ENCODE measurements around the gene SIT1. TPM values are rescaled to one million over a fixed set of nuclear protein-coding genes. Genes with fewer than 3 reads are reported as not detected.

The SIT1 gene
- total RNA-seq, 3 donors from 2014 or later (not counting 1 experiment from before 2014, with no cell fraction given): 1.2 to 1.4 TPM; not detected in 1

- peaks cover 9% of the 10 kb centered on the region for H3K4me1 ChIP-seq (ENCODE audit: control insufficient read depth, insufficient read depth, low read length)
- H3K27ac ChIP-seq (ENCODE audit: low read length): no peak overlapping the region
- no peak overlapping the region for H3K27ac Mint-ChIP-seq
- H3K36me3 ChIP-seq (ENCODE audit: control insufficient read depth, insufficient read depth, low read length): peaks cover 4% of the 10 kb centered on the region
- ATAC-seq: no peak
- intact Hi-C loops (cut with micrococcal nuclease): no loop called here
- H3K27me3 Mint-ChIP-seq (ENCODE audit: low read depth in 2 of 2): no peaks in the 10 kb centered on the region
- 94% methylated on average over 13 of the region's 13 CpGs for WGBS (ENCODE audit: insufficient coverage)
- H3K27me3 ChIP-seq (ENCODE audit: control insufficient read depth, insufficient read depth, low read length): no peaks in the 10 kb centered on the region
- no peaks in the 10 kb centered on the region for H3K9me3 Mint-ChIP-seq
- no peaks in the 10 kb centered on the region for H3K36me3 Mint-ChIP-seq
- H3K9me3 ChIP-seq (ENCODE audit: control insufficient read depth, insufficient read depth, low read length): no peaks in the 10 kb centered on the region
- DNase-seq: no peak
- TF ChIP-seq, protein P1, sequence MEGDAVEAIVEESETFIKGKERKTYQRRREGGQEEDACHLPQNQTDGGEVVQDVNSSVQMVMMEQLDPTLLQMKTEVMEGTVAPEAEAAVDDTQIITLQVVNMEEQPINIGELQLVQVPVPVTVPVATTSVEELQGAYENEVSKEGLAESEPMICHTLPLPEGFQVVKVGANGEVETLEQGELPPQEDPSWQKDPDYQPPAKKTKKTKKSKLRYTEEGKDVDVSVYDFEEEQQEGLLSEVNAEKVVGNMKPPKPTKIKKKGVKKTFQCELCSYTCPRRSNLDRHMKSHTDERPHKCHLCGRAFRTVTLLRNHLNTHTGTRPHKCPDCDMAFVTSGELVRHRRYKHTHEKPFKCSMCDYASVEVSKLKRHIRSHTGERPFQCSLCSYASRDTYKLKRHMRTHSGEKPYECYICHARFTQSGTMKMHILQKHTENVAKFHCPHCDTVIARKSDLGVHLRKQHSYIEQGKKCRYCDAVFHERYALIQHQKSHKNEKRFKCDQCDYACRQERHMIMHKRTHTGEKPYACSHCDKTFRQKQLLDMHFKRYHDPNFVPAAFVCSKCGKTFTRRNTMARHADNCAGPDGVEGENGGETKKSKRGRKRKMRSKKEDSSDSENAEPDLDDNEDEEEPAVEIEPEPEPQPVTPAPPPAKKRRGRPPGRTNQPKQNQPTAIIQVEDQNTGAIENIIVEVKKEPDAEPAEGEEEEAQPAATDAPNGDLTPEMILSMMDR (IDR thresholded peaks at IDR 0.05): no peak
- no peak overlapping the region for H3K4me3 ChIP-seq (ENCODE audit: low read length)
- H3K4me3 Mint-ChIP-seq: no peak overlapping the region
- peaks cover 0 to 10% of the 10 kb centered on the region in 2 donors for H3K4me1 Mint-ChIP-seq
Observed at GRCh38 chr9:35685506-35685905, 34.8 kb upstream of the SIT1 start.

GRCh38 chr9:35684921-35685320, 34.2 kb upstream of the SIT1 start:
- DNase-seq (no peak), ATAC-seq (no peak)
- Mint-ChIP-seq H3K27ac (no peak overlapping the region), H3K9me3 (no peaks in the 10 kb centered on the region), H3K4me1 (peaks cover 0 to 10% of the 10 kb centered on the region in 2 donors), H3K27me3 (ENCODE audit: low read depth in 2 of 2) (no peaks in the 10 kb centered on the region), H3K4me3 (no peak overlapping the region), H3K36me3 (no peaks in the 10 kb centered on the region)
- Histone ChIP-seq H3K36me3 (ENCODE audit: control insufficient read depth, insufficient read depth, low read length) (peaks cover 4% of the 10 kb centered on the region), H3K27ac (ENCODE audit: low read length) (no peak overlapping the region), H3K27me3 (ENCODE audit: control insufficient read depth, insufficient read depth, low read length) (no peaks in the 10 kb centered on the region), H3K9me3 (ENCODE audit: control insufficient read depth, insufficient read depth, low read length) (no peaks in the 10 kb centered on the region), H3K4me1 (ENCODE audit: control insufficient read depth, insufficient read depth, low read length) (peaks cover 4% of the 10 kb centered on the region), H3K4me3 (ENCODE audit: low read length) (no peak overlapping the region)
- WGBS (ENCODE audit: insufficient coverage): 96% methylated on average over 10 of the region's 10 CpGs
- TF ChIP-seq, protein P1 (IDR thresholded peaks at IDR 0.05): no peak
- intact Hi-C loops (cut with micrococcal nuclease): no loop called here

DNA sequence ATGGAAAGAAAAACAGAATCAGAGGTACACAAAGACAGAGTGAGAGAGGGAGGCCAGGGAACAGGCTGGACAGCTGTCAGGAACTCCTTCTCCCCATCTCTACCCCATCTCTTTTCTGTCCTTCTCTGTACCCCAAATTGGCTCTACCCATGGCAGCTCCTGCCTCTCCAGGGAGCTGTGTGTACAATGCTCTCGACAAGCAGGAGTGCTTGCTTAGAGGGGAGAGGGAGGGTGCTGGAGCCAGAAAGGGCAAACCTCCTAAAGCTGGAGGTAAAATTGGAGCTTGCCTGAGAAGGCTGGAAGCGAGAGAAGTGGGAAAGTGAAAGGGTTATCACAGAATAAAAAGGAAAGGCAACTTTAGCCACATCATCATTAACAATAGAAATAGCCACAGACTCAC, 32.6 kb upstream of the SIT1 start:
- H3K9me3 Mint-ChIP-seq: no peaks in the 10 kb centered on the region

More for the DNA sequence above, 32.6 kb upstream of the SIT1 start:
- Mint-ChIP-seq H3K27ac (no peak overlapping the region), H3K4me3 (no peak overlapping the region), H3K27me3 (ENCODE audit: low read depth in 2 of 2) (no peaks in the 10 kb centered on the region), H3K36me3 (no peaks in the 10 kb centered on the region), H3K4me1 (no peaks in the 10 kb centered on the region)
- WGBS (ENCODE audit: insufficient coverage): 88% methylated on average over 1 of the region's 2 CpGs
- intact Hi-C loops (cut with micrococcal nuclease): no loop called here
- Histone ChIP-seq H3K27ac (ENCODE audit: low read length) (no peak overlapping the region), H3K4me1 (ENCODE audit: control insufficient read depth, insufficient read depth, low read length) (no peaks in the 10 kb centered on the region), H3K27me3 (ENCODE audit: control insufficient read depth, insufficient read depth, low read length) (no peaks in the 10 kb centered on the region), H3K4me3 (ENCODE audit: low read length) (no peak overlapping the region), H3K9me3 (ENCODE audit: control insufficient read depth, insufficient read depth, low read length) (no peaks in the 10 kb centered on the region), H3K36me3 (ENCODE audit: control insufficient read depth, insufficient read depth, low read length) (peaks cover 4% of the 10 kb centered on the region)
- DNase-seq (no peak), ATAC-seq (no peak)
- TF ChIP-seq, protein P1 (IDR thresholded peaks at IDR 0.05): no peak

Data from natural killer cell (primary cell).